Bone marrow (tissue), 2 donors: ENCODE data around the gene LY6G5B.

Source experiments
- DNase-seq, 2 donors: peaks; one replicate each; lab custom pipeline; 2025; lab: John Stamatoyannopoulos, UW

LY6G5B gene

DNA sequence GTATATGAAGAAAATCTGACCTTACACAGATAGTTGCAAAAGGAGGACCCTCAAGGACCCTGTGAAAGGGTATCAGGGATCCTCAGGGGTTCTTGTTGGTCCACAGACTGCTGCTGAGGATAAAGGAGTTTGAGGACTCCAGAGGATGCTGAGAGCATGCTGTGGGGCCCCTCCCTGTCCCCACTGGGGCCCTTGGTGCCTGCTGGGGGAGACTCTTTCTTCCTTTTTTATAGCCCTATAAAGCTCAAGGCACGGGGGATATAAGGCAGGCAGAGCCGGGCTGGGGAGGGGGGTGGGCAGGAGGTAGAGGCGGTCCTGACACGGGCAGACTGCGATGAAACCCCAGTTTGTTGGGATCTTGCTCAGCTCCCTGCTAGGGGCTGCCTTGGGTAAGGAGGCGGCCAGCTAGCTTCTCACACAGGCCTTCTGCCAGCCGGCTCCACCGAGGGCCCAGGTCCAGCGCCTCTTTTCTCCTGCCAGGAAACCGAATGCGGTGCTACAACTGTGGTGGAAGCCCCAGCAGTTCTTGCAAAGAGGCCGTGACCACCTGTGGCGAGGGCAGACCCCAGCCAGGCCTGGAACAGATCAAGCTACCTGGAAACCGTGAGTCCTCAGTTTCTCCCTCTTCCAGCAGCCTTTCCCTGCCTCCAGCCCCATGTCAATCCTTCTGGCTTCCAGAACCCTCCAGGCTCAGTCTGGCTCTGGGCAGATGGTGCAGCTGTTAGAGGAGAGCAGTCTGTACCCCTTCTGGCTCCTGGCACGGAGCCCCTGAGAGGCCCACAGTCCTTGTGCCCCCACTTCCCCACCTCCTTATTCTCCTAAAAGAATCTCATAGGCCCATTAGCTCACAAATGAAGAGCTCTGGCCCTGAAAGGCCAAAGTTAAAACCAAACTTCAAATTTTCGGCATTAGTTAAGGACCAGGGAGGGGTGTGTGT, 45.5 kb downstream of the LY6G5B start, which contains the start of gene LY6G6D:
LY6G6D (plus strand) TSS at position 327 of the 937 bp plus-strand sequence; CDS start at position 335, 8 bp downstream.
- DNase-seq: no peak

GRCh38 chr6:31717499-31718222, 47.9 kb downstream of the LY6G5B start:
- no peak for DNase-seq

DNA sequence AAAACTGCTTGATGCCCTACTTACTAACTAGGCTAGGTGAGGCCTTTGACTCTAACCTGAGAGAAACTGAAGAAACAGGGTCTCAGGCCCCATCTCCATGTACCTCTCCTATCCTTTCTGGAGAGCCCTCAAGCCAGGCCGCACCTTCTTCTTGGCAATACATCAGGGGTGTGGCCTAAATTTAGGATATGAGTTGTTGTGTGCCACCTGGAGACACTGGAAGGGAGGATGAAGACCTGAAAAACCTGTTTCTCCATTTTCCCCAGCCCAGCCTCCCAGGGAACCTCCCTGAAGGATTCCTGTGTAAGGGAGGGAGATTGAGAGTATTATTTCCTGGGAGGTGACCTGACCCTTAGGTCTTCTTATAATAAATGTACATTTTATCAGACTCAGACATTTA, 48.5 kb downstream of the LY6G5B start:
- no peak for DNase-seq

DNA sequence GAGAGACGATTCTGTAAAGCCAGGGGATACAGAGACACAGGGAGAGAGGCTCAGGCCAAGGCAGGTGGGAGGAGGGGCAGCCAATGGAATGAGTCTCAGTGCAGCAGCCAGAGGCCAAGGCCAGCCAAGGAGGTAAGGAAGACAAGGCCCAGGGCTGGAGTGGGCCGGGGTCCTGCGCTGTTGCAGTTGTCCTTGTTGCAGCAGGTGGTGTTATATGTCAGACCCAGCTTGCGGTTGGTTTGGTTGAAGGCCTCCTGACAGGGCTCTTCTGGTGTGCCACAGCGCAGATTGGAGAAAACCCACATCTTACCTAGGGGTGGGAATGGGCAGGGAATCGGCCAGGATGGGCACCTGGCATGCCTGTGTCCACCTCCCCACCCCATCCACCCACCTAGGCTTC, 49.2 kb downstream of the LY6G5B start:
- DNase-seq: no peak

- DNase-seq: no peak
These were observed 50.5 kb downstream of the LY6G5B start for GRCh38 chr6:31720196-31720770.

GRCh38 chr6:31721351-31722020, 51.7 kb downstream of the LY6G5B start, which contains the start of gene LY6G6C:
LY6G6C (minus strand) TSS chr6:31721746; CDS start chr6:31721679, 67 bp downstream.
- DNase-seq: no peak

DNA sequence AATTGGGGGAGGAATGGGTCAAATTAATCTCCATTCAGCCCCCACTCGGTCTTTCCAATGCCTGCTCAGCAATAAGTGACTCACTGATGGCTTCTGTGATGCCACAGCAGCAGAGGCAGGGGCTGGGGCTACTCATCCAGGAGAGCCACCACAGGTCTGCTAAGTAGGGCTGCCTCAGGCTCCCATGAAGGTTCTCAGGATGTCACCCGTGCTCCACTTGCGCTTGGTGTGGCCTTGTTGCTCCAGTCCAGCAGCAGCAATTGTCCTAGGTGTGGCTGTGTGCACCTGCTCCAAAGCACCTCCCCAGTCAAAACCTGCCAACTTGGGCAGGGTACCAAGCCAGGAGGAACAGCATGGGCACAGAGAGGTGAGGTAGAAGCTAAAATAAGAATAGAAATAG, 52.4 kb downstream of the LY6G5B start:
- DNase-seq: no peak
